Liver (tissue), 9 donors: ENCODE results near the gene UXS1. TPM values are rescaled to one million over a fixed set of nuclear protein-coding genes. Genes with fewer than 3 reads are reported as not detected.

Experiments used
- DNase-seq: peaks from one replicate; pipeline ENCODE4 v3.0.0-alpha.2; 2017; ENCODE audit warnings: low spot score
- H3K27ac ChIP-seq, 2 donors: one replicate each; pipeline ENCODE4 v1.7.0; 2013; ENCODE audit warnings: inconsistent platforms in 2 of 2, low read length in 2 of 2, control low read depth in 1 of 2, low read depth in 1 of 2, mild to moderate bottlenecking in 1 of 2
- H3K27me3 ChIP-seq, 4 donors: one replicate each; pipeline versions ENCODE4 v1.6.1 to v1.7.0; 2013; ENCODE audit warnings: low read length in 3 of 4, inconsistent platforms in 1 of 4, mild to moderate bottlenecking in 1 of 4, moderate library complexity in 1 of 4; ENCODE audit not compliant: control insufficient read depth in 4 of 4, insufficient read depth in 4 of 4
- H3K36me3 ChIP-seq, 4 donors: one replicate each; pipeline versions ENCODE4 v1.6.1 to v1.7.0; 2013; ENCODE audit warnings: low read length in 3 of 4, mild to moderate bottlenecking in 3 of 4, low read depth in 1 of 4, moderate library complexity in 1 of 4; ENCODE audit not compliant: control insufficient read depth in 4 of 4, insufficient read depth in 3 of 4
- H3K4me1 ChIP-seq, 4 donors: one replicate each; pipeline versions ENCODE4 v1.6.1 to v1.7.0; 2013; ENCODE audit warnings: low read length in 3 of 4, mild to moderate bottlenecking in 3 of 4, moderate library complexity in 1 of 4; ENCODE audit not compliant: control insufficient read depth in 4 of 4, insufficient read depth in 4 of 4
- H3K4me3 ChIP-seq, 3 donors: one replicate each; pipeline versions ENCODE4 v1.6.1 to v1.7.0; 2013; ENCODE audit warnings: low read length in 3 of 3, control low read depth in 1 of 3, low read depth in 1 of 3, mild to moderate bottlenecking in 1 of 3
- H3K9ac ChIP-seq, 2 donors: one replicate each; pipeline ENCODE4 v1.7.0; 2013; ENCODE audit warnings: low read length in 2 of 2, mild to moderate bottlenecking in 2 of 2, moderate library complexity in 2 of 2, control low read depth in 1 of 2, low read depth in 1 of 2
- H3K9me3 ChIP-seq, 4 donors: one replicate each; pipeline versions ENCODE4 v1.6.1 to v1.7.0; 2013; ENCODE audit warnings: low read length in 3 of 4; ENCODE audit not compliant: control insufficient read depth in 4 of 4
- ATF3 ChIP-seq: IDR thresholded peaks from 2 replicates; pipeline ENCODE4 v1.6.1; 2016; ENCODE audit warnings: antibody characterized with exemption
- CTCF ChIP-seq: fragments of 150-350 bp; IDR thresholded peaks from 2 replicates; pipeline ENCODE4 v1.5.1; 2017; ENCODE audit warnings: improper control_type of control experiment, low read depth, low read length; ENCODE audit not compliant: missing input control
- EGR1 ChIP-seq, 2 donors: IDR thresholded peaks; 2 replicates each; pipeline ENCODE4 v1.6.1; 2016 to 2018; ENCODE audit warnings: antibody characterized with exemption in 2 of 2, low read depth in 2 of 2
- FOXA1 ChIP-seq: IDR thresholded peaks from 2 replicates; pipeline ENCODE4 v1.6.1; 2016; ENCODE audit warnings: antibody characterized with exemption
- FOXA2 ChIP-seq: IDR thresholded peaks from 2 replicates; pipeline ENCODE4 v1.6.1; 2016; ENCODE audit warnings: antibody characterized with exemption
- GABPA ChIP-seq, 2 donors: IDR thresholded peaks in 1 of 2; conservative IDR thresholded peaks in 1 of 2; 2 replicates each; pipeline ENCODE4 v1.6.1; 2016; ENCODE audit warnings: antibody characterized with exemption in 2 of 2, mild to moderate bottlenecking in 1 of 2, moderate library complexity in 1 of 2
- HNF4A ChIP-seq, 2 donors: conservative IDR thresholded peaks; 2 replicates each; pipeline ENCODE4 v1.6.1; 2016; ENCODE audit warnings: antibody characterized with exemption in 2 of 2, mild to moderate bottlenecking in 2 of 2
- HNF4G ChIP-seq: IDR thresholded peaks from 2 replicates; pipeline ENCODE4 v1.6.1; 2016; ENCODE audit warnings: antibody characterized with exemption
- JUND ChIP-seq, 2 donors: IDR thresholded peaks; 2 replicates each; pipeline ENCODE4 v1.6.1; 2016; ENCODE audit warnings: antibody characterized with exemption in 2 of 2
- MAX ChIP-seq: IDR thresholded peaks from 2 replicates; pipeline ENCODE4 v1.6.1; 2016; ENCODE audit warnings: antibody characterized with exemption
- NR2F2 ChIP-seq: IDR thresholded peaks from 2 replicates; pipeline ENCODE4 v1.6.1; 2016; ENCODE audit warnings: antibody characterized with exemption
- RAD21 ChIP-seq, 2 donors: IDR thresholded peaks; 2 replicates each; pipeline ENCODE4 v1.6.1; 2016; ENCODE audit warnings: antibody characterized with exemption in 2 of 2, mild to moderate bottlenecking in 2 of 2
- REST ChIP-seq: IDR thresholded peaks from 2 replicates; pipeline ENCODE4 v1.6.1; 2016; ENCODE audit warnings: antibody characterized with exemption, mild to moderate bottlenecking
- RXRA ChIP-seq, 2 donors: IDR thresholded peaks; 2 replicates each; pipeline ENCODE4 v1.6.1; 2017 to 2018; ENCODE audit warnings: antibody characterized with exemption in 2 of 2, mild to moderate bottlenecking in 1 of 2
- SP1 ChIP-seq: IDR thresholded peaks from 2 replicates; pipeline ENCODE4 v1.6.1; 2018; ENCODE audit warnings: antibody characterized with exemption, mild to moderate bottlenecking
- TAF1 ChIP-seq: conservative IDR thresholded peaks from 2 replicates; pipeline ENCODE4 v1.6.1; 2016; ENCODE audit warnings: antibody characterized with exemption, mild to moderate bottlenecking
- YY1 ChIP-seq: IDR thresholded peaks from 2 replicates; pipeline ENCODE4 v1.6.1; 2016; ENCODE audit warnings: antibody characterized with exemption, mild to moderate bottlenecking
- WGBS: extraction: QIAGEN DNeasy Blood & Tissue Kit; methylation state at CpG from one replicate; pipeline ENCODE4 v1.1.7; 2013; 5-methylcytosine and 5-hydroxymethylcytosine counted together
- polyA plus RNA-seq, 2 donors: library from polyadenylated mRNA; stranded (reverse) in 1 of 2; unstranded in 1 of 2; fragments of 200-250 nt in 1 of 2; fragments of >200 nt in 1 of 2; fragmentation: Nextera tagmentation in 1 of 2; extraction: Ambion mirVana in 1 of 2; gene quantifications; one replicate each; pipeline versions ENCODE4 v1.2.1 to v1.2.3, GENCODE V29; 2013 to 2015
- total RNA-seq, 2 donors: library from RNA; depleted of rRNA; stranded (reverse); fragments of >200 nt; gene quantifications; one replicate each; pipeline ENCODE4 v1.2.3, GENCODE V29; 2014
- TF ChIP-seq, protein P1 (sequence below): IDR thresholded peaks from 2 replicates; pipeline ENCODE4 v1.6.1; 2016; ENCODE audit warnings: antibody characterized with exemption
- donor health status: healthy.
- donor health status: healthy.
- donor health status: healthy.
- donor health status: healthy.
- donor health status: healthy.

Gene UXS1
- total and polyA plus RNA-seq, 4 donors, result 8.8 to 19.9 (median 10.0) TPM

GRCh38 chr2:106078096-106078495 is 116.0 kb downstream of the UXS1 start:
- no peak for DNase-seq
- H3K36me3 ChIP-seq, result no peaks in the 10 kb centered on the region
- H3K9ac ChIP-seq, result no peak overlapping the region
- H3K27me3 ChIP-seq, result no peaks in the 10 kb centered on the region
- no peaks in the 10 kb centered on the region for H3K9me3 ChIP-seq
- H3K4me3 ChIP-seq, result no peak overlapping the region
- H3K4me1 ChIP-seq, result no peaks in the 10 kb centered on the region
- H3K27ac ChIP-seq, result no peak overlapping the region
- 87% methylated on average over 5 of the region's 5 CpGs for WGBS
- TF ChIP-seq GABPA (IDR thresholded peaks at IDR 0.05 in 1 of 2, conservative IDR thresholded peaks at IDR 0.05 in 1 of 2) (no peak), CTCF (no peak), EGR1 (IDR thresholded peaks at IDR 0.05; ENCODE audit: low read depth in 2 of 2) (no peak), NR2F2 (no peak), SP1 (no peak), ATF3 (no peak), REST (no peak), TAF1 (no peak), RAD21 (IDR thresholded peaks at IDR 0.05) (no peak), HNF4G (no peak), MAX (no peak), FOXA2 (no peak), YY1 (no peak), JUND (IDR thresholded peaks at IDR 0.05) (no peak), RXRA (IDR thresholded peaks at IDR 0.05) (no peak), FOXA1 (no peak), HNF4A (conservative IDR thresholded peaks at IDR 0.05) (no peak)
- TF ChIP-seq, protein P1, sequence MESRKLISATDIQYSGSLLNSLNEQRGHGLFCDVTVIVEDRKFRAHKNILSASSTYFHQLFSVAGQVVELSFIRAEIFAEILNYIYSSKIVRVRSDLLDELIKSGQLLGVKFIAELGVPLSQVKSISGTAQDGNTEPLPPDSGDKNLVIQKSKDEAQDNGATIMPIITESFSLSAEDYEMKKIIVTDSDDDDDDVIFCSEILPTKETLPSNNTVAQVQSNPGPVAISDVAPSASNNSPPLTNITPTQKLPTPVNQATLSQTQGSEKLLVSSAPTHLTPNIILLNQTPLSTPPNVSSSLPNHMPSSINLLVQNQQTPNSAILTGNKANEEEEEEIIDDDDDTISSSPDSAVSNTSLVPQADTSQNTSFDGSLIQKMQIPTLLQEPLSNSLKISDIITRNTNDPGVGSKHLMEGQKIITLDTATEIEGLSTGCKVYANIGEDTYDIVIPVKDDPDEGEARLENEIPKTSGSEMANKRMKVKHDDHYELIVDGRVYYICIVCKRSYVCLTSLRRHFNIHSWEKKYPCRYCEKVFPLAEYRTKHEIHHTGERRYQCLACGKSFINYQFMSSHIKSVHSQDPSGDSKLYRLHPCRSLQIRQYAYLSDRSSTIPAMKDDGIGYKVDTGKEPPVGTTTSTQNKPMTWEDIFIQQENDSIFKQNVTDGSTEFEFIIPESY, result no peak

DNA sequence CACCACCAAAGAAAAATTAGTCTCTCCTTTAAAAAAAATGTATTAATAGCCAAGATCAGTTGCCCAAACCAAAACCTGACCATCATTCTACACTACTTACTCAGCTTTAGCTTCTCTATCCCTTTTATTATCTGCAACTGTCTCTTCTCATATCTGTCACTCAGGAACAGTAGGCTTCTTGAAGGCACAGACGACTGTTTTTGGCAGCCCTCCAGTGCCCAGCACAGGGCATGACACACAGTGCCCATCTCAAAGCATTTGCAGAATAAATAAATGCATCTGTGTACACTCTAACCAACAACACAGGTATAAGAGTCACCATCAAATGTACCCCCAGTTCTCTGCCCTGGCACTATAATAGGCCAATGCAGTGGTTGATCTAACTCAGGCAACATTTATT is 117.2 kb downstream of the UXS1 start:
- Histone ChIP-seq H3K27ac (no peak overlapping the region), H3K4me1 (no peaks in the 10 kb centered on the region), H3K9ac (no peak overlapping the region), H3K9me3 (no peaks in the 10 kb centered on the region), H3K36me3 (no peaks in the 10 kb centered on the region), H3K27me3 (no peaks in the 10 kb centered on the region), H3K4me3 (no peak overlapping the region)
- 76% methylated on average over 1 of the region's 1 CpG for WGBS
- no peak for DNase-seq
- TF ChIP-seq TAF1 (no peak), NR2F2 (no peak), JUND (IDR thresholded peaks at IDR 0.05) (no peak), GABPA (IDR thresholded peaks at IDR 0.05 in 1 of 2, conservative IDR thresholded peaks at IDR 0.05 in 1 of 2) (no peak), ATF3 (no peak), MAX (no peak), HNF4A (conservative IDR thresholded peaks at IDR 0.05) (no peak), FOXA2 (no peak), YY1 (no peak), REST (no peak)
- TF ChIP-seq, protein P1, result no peak
